Measurements from ENCODE around the gene ISL2. TPM values are rescaled to one million over a fixed set of nuclear protein-coding genes. Genes with fewer than 3 reads are reported as not detected.
A peak's percentile ranks its signal among the peaks of the same experiment; 100 is the strongest.
"Not testable (repeated sequence)": the region's sequence is repeated elsewhere in the genome, so short reads cannot be mapped to it uniquely, and the experiment has no call there.

The ISL2 gene
- total RNA-seq, 8 experiments from 2014 or later: 0.49 to 11.1 (median 1.6) TPM

DNA sequence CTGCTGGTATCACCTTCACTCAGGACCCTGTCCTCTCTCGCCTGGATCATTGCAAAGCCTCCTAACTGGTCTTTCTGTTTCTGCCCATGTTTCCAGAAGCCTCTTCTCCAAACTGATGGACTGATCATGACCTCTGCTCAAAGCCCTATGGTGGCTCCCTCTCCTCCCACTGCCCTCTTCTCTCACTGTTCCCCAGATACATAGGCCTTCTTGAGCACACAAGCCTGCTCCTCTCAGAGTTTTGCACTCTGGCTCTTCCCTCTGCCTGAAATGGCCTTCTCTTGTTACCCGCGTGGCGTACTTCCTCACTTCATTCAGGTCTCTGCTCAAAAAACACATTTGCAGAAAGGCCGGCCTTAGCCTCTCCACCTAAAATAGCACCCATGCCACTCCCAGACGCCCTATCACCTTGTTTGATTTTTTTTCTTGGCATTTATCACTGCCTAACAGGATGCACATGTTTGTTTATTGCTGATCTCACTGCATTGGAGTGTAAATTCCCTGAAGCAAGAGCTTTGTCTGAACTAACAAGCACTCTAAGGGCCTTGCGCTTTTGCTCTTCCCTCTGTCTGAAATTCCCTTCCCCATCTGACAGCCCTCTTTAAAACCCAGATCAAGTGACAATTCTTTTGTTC, 23.9 kb upstream of the ISL2 start:
- no peak overlapping the region for H3K4me3 ChIP-seq
- H3K27ac ChIP-seq: no peak overlapping the region
- no peak for ATAC-seq (replicated peaks in 6 of 8)
- in situ Hi-C loops (cut with MboI; ENCODE audit: low pct_unique_long_range_greater_than_20kb in 2 of 9, low sequenced_read_pairs in 9 of 9, unreplicated experiment in 9 of 9): no loop called here
- H3K4me1 ChIP-seq (replicated peaks in 1 of 2): peaks cover 0 to 5% of the 10 kb centered on the region in 2 donors
- 29 to 100% (median 80%) methylated on average over 1 to 7 of the region's 7 CpGs; no CpG with 5 or more reads in 1 of the 10 experiments for WGBS, 10 experiments

DNA sequence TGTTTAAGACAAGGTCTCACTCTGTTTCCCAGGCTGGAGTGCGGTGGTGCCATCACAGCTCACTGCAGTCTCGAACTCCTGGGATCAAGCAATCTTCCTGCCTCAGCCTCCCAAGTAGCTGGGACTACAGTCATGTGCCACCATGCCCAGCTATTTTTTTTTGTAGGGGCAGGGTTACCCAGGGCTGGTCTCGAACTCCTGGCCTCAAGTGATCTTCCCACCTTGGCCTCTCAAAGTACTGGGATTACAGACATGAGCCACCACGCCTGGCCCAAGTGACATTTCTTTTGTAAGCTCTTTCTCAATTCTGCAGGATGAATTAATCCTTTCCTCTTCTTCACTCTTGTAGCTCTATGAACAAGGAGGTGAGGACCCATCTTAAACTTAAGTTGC, 23.4 kb upstream of the ISL2 start:
- H3K27ac ChIP-seq; H3K4me3 ChIP-seq; in situ Hi-C loops (cut with MboI; ENCODE audit: low pct_unique_long_range_greater_than_20kb in 2 of 9, low sequenced_read_pairs in 9 of 9, unreplicated experiment in 9 of 9); H3K4me1 ChIP-seq (replicated peaks in 1 of 2); ATAC-seq (replicated peaks in 6 of 8): not testable (repeated sequence)
- 50 to 100% (median 67%) methylated on average over 1 to 4 of the region's 4 CpGs; no CpG with 5 or more reads in 2 of the 10 experiments for WGBS, 10 experiments

DNA sequence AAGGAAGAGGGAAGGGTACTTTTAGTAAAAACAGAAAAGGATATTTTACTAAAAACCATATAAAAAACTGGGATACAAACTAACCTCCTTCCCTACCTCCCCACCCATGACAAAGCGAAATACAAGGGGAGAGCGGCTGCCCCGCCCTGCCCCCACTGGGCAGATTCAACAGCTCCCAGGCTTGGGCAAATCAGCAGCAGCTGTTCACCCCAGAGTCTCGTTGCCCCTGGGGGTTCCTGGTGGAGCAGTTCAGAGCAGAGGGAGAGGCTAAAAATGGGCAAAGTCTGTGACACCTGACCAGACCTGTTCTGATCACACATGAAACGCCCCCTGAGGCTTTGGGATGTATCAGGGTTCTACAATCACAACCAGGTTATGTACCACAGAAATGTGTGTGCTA, 22.8 kb upstream of the ISL2 start:
- WGBS, 10 experiments: 33 to 73% (median 67%) methylated on average over 1 to 3 of the region's 5 CpGs; no CpG with 5 or more reads in 4 of the 10 experiments
- peaks cover 0 to 5% of the 10 kb centered on the region in 2 donors for H3K4me1 ChIP-seq (replicated peaks in 1 of 2)
- no peak overlapping the region for H3K4me3 ChIP-seq
- no peak overlapping the region for H3K27ac ChIP-seq
- in situ Hi-C loops (cut with MboI; ENCODE audit: low pct_unique_long_range_greater_than_20kb in 2 of 9, low sequenced_read_pairs in 9 of 9, unreplicated experiment in 9 of 9): no loop called here
- no peak for ATAC-seq (replicated peaks in 6 of 8)

DNA sequence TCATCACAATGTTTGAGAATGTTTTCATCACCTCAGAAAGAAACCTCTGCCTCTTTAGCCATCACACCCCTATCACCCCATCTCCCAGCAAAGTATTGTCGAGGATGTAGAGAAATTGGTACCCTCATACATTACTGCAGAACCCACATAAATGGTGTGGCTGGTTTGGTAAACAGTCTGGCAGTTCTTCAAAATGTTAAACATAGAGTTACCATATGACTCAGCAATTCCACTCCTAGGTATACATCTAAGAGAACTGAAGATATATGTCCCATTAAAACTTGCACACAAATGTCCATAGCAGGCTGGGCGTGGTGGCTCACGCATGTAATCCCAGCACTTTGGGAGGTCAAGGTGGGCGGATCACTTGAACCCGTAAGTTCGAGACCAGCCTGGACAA, 16.6 kb upstream of the ISL2 start:
- in situ Hi-C loops (cut with MboI; ENCODE audit: low pct_unique_long_range_greater_than_20kb in 2 of 9, low sequenced_read_pairs in 9 of 9, unreplicated experiment in 9 of 9): no loop called here
- 43 to 100% (median 80%) methylated on average over 2 to 6 of the region's 6 CpGs; no CpG with 5 or more reads in 3 of the 10 experiments for WGBS, 10 experiments

DNA sequence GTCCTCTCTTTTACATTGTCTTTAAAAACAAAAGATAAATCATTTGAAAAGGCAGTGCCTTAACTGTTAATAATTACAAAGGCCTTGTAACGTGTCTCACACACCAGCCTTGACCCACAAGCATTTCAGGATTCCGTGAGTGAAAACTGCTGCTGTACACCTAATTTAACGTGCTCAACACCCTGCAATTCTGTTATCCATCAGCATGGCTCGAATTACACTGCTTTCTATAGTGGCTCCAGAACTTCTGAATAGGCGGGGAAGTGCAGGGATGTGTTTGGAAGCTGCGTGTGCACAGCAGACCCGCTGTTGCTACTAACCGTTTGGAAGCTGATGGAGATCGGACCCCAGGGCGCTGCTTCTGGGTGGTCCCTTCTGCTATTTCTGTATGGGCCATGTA, 15.4 kb upstream of the ISL2 start:
- Histone ChIP-seq H3K4me1 (replicated peaks in 1 of 2) (no peaks in the 10 kb centered on the region), H3K4me3 (no peak overlapping the region), H3K27ac (no peak overlapping the region)
- 30 to 87% (median 52%) methylated on average over 1 to 10 of the region's 10 CpGs; no CpG with 5 or more reads in 1 of the 10 experiments for whole genome bisulfite sequencing, 10 experiments
- ATAC-seq (replicated peaks in 6 of 8): no peak
- in situ Hi-C loops (cut with MboI; ENCODE audit: low pct_unique_long_range_greater_than_20kb in 2 of 9, low sequenced_read_pairs in 9 of 9, unreplicated experiment in 9 of 9): no loop called here

More for the DNA sequence above, 16.6 kb upstream of the ISL2 start:
- Histone ChIP-seq H3K4me3 (no peak overlapping the region), H3K27ac (no peak overlapping the region), H3K4me1 (replicated peaks in 1 of 2) (no peaks in the 10 kb centered on the region)
- no peak for ATAC-seq (replicated peaks in 6 of 8)

- H3K27ac ChIP-seq: no peak overlapping the region
- WGBS, 10 experiments: 33 to 100% (median 80%) methylated on average over 1 to 5 of the region's 5 CpGs
- H3K4me1 ChIP-seq (replicated peaks in 1 of 2): no peaks in the 10 kb centered on the region
- H3K4me3 ChIP-seq: no peak overlapping the region
- in situ Hi-C loops (cut with MboI; ENCODE audit: low pct_unique_long_range_greater_than_20kb in 2 of 9, low sequenced_read_pairs in 9 of 9, unreplicated experiment in 9 of 9): no loop called here
- no peak for ATAC-seq (replicated peaks in 6 of 8)
Measured at GRCh38 chr15:76321602-76322001, 15.0 kb upstream of the ISL2 start.

DNA sequence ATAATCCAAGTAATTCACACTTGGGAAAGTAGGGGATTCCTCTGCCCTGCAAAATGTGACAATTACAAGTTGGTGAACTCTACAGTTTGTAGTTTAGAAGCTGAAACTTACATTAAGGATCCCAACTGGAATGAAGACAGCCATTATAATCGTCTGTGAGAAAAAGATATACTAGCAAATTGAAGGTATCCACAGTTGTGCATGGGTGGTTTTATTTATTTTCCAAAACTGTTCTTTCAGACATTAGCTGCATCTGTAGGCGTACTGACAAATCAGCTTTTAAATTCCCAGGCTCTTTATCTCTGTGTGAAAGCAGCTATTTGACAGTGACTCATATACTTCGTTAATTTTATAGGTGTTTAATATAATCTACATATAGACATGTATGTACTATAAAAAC, 12.5 kb upstream of the ISL2 start:
- in situ Hi-C loops (cut with MboI; ENCODE audit: low pct_unique_long_range_greater_than_20kb in 2 of 9, low sequenced_read_pairs in 9 of 9, unreplicated experiment in 9 of 9): no loop called here
- Histone ChIP-seq H3K4me1 (replicated peaks in 1 of 2) (no peaks in the 10 kb centered on the region), H3K4me3 (no peak overlapping the region), H3K27ac (no peak overlapping the region)
- WGBS, 10 experiments: 14 to 77% (median 58%) methylated on average over 1 to 3 of the region's 3 CpGs
- ATAC-seq (replicated peaks in 6 of 8): peak in 1 of 8 experiments; percentile 53

DNA sequence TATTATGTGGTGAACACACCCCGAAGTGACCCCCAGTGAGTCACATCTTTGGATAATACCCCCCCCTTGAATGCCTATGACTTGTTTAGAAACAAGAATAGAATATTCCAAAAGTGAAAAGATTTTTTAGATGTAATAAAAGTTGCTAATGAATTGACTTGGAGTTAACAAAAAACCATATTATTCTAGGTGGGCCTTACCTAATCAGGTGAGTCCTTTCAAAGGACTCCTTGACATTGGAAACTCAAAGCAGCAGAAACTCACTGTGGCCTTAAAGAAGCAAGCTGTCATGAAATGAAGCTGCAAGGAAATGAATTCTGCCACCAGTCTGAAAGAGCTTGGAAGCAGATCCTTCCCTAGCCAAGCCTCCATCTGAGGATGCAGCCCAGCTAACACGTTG, 10.9 kb upstream of the ISL2 start:
- Histone ChIP-seq H3K4me1 (replicated peaks in 1 of 2) (no peaks in the 10 kb centered on the region), H3K4me3 (no peak overlapping the region), H3K27ac (no peak overlapping the region)
- WGBS, 10 experiments: 25 to 90% (median 65%) methylated on average over 1 to 2 of the region's 2 CpGs; no CpG with 5 or more reads in 1 of the 10 experiments
- in situ Hi-C loops (cut with MboI; ENCODE audit: low pct_unique_long_range_greater_than_20kb in 2 of 9, low sequenced_read_pairs in 9 of 9, unreplicated experiment in 9 of 9): no loop called here
- no peak for ATAC-seq (replicated peaks in 6 of 8)

- Histone ChIP-seq H3K27ac (no peak overlapping the region), H3K4me1 (replicated peaks in 1 of 2) (no peaks in the 10 kb centered on the region), H3K4me3 (no peak overlapping the region)
- no peak for ATAC-seq (replicated peaks in 6 of 8)
- 56 to 100% (median 82%) methylated on average over 1 to 7 of the region's 8 CpGs; no CpG with 5 or more reads in 1 of the 10 experiments for whole genome bisulfite sequencing, 10 experiments
- in situ Hi-C loops (cut with MboI; ENCODE audit: low pct_unique_long_range_greater_than_20kb in 2 of 9, low sequenced_read_pairs in 9 of 9, unreplicated experiment in 9 of 9): no loop called here
Measured at GRCh38 chr15:76327191-76328105, 9.1 kb upstream of the ISL2 start.

DNA sequence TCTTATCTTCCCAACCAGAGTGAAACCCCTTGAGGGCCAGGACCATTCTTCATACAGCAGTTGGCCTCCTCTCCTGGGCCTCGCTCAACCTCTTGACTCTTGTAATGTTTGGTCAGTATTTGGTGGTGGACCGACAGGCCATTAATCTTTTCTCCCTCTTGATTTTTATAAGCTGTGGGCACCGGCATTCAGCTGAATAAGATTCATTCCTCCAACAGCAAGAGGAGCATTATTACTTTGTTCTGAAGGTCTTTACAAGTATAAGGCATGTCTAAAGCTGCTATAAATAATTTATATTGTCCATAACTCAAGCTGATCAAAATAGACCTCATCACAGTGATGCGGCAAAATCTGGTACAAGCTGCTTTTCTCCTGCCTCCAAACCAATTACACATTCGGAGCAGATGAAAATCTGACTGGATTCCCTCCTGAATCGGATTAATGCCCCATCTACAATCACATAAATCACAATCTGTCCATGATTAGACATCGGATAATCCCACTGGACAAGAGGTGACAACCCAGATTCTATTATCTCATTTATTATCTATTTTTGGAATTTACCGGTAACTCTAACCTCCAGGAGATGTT, 8.4 kb upstream of the ISL2 start:
- in situ Hi-C loops (cut with MboI; ENCODE audit: low pct_unique_long_range_greater_than_20kb in 2 of 9, low sequenced_read_pairs in 9 of 9, unreplicated experiment in 9 of 9): no loop called here
- H3K4me1 ChIP-seq (replicated peaks in 1 of 2): no peaks in the 10 kb centered on the region
- no peak for ATAC-seq (replicated peaks in 6 of 8)
- WGBS, 10 experiments: 60 to 90% (median 78%) methylated on average over 2 to 8 of the region's 8 CpGs
- no peak overlapping the region for H3K4me3 ChIP-seq
- no peak overlapping the region for H3K27ac ChIP-seq

- ATAC-seq (replicated peaks in 6 of 8): peak in 5 of 8 experiments; percentile 43 to 91 (median 70)
- in situ Hi-C loops (cut with MboI; ENCODE audit: low pct_unique_long_range_greater_than_20kb in 2 of 9, low sequenced_read_pairs in 9 of 9, unreplicated experiment in 9 of 9): no loop called here
- WGBS, 10 experiments: 17 to 95% (median 75%) methylated on average over 2 to 4 of the region's 4 CpGs; no CpG with 5 or more reads in 4 of the 10 experiments
Measured at GRCh38 chr15:76328958-76329357, 7.6 kb upstream of the ISL2 start.

GRCh38 chr15:76330080-76330680, 6.4 kb upstream of the ISL2 start:
- H3K27ac ChIP-seq: no peak overlapping the region
- 20 to 80% (median 65%) methylated on average over 1 to 6 of the region's 7 CpGs; no CpG with 5 or more reads in 3 of the 10 experiments for WGBS, 10 experiments
- in situ Hi-C loops (cut with MboI; ENCODE audit: low pct_unique_long_range_greater_than_20kb in 2 of 9, low sequenced_read_pairs in 9 of 9, unreplicated experiment in 9 of 9): no loop called here
- peak in 6 of 8 experiments; percentile 45 to 91 (median 60) for ATAC-seq (replicated peaks in 6 of 8)
- H3K4me1 ChIP-seq (replicated peaks in 1 of 2): peaks cover 0 to under 1% of the 10 kb centered on the region in 2 donors
- no peak overlapping the region for H3K4me3 ChIP-seq

More at GRCh38 chr15:76328958-76329357, 7.6 kb upstream of the ISL2 start:
- Histone ChIP-seq H3K4me3 (no peak overlapping the region), H3K4me1 (replicated peaks in 1 of 2) (no peaks in the 10 kb centered on the region), H3K27ac (no peak overlapping the region)

DNA sequence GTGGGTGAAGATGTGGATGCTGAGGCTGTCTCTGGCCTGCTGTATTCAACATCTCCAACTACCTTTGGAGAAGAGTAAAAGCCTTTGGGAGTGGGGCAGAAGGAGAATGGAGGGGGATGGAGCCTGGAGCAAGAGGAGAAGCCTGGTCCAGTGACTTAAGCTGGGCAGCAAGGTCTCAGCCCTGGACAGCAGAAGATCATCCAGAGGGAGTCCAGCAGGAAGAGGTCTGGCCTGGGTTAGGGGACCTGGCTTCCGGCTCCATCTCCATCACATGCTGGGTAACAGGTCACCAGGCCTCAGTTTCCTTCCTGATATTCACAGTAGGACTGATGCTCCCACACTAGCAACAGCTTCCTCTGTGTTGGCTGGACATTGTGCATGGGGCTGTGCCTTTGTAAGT, 3.8 kb upstream of the ISL2 start:
- H3K4me1 ChIP-seq (replicated peaks in 1 of 2): peaks cover 5 to 12% of the 10 kb centered on the region in 2 donors
- no peak overlapping the region for H3K27ac ChIP-seq
- WGBS, 10 experiments: 40 to 100% (median 86%) methylated on average over 1 of the region's 1 CpG; no CpG with 5 or more reads in 7 of the 10 experiments
- no peak for ATAC-seq (replicated peaks in 6 of 8)
- in situ Hi-C loops (cut with MboI; ENCODE audit: low pct_unique_long_range_greater_than_20kb in 2 of 9, low sequenced_read_pairs in 9 of 9, unreplicated experiment in 9 of 9): no loop called here
- H3K4me3 ChIP-seq: no peak overlapping the region
